ENCODE results near the gene CD300LB.
"Not testable (repeated sequence)": the region's sequence is repeated elsewhere in the genome, so short reads cannot be mapped to it uniquely, and the experiment has no call there.

CD300LB gene

DNA sequence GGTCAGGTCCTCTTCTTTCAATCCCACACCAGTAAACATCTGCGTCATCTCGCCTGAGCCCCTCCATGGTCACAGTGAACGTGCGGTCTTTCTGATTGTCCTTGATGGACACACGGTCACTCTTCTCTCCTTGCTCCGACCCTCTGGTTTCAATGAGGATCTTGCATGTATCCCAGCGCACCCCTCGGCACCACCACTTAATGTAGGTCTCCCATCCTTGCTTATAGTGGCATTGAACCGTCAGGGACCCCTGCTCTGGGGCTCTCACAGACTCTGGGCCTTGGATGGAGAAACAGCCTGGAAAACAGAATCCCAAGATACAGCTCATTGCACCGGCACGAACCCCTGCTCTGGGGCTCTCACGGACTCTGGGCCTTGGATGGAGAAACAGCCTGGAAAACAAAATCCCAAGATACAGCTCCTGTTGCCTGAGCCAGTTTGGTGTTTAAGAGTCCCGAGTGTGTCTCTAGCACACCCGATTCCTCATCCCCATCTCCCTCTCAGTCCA lies 5.4 kb downstream of the CD300LB start:
- no peak for DNase-seq

DNA sequence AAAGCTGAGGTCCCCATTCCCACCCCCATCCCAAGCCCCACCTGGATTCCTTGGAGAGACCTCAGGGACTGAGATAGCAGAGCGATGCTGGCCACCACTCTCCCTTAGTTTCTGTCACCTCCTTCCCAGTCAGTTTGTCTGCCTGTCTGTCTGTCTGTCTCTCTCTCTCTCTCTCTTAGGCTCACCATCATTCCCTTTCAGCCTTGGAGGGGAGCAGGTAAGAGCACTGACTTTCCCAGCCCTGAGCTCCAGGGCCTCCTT lies 5.9 kb downstream of the CD300LB start:
- DNase-seq = no peak

DNA sequence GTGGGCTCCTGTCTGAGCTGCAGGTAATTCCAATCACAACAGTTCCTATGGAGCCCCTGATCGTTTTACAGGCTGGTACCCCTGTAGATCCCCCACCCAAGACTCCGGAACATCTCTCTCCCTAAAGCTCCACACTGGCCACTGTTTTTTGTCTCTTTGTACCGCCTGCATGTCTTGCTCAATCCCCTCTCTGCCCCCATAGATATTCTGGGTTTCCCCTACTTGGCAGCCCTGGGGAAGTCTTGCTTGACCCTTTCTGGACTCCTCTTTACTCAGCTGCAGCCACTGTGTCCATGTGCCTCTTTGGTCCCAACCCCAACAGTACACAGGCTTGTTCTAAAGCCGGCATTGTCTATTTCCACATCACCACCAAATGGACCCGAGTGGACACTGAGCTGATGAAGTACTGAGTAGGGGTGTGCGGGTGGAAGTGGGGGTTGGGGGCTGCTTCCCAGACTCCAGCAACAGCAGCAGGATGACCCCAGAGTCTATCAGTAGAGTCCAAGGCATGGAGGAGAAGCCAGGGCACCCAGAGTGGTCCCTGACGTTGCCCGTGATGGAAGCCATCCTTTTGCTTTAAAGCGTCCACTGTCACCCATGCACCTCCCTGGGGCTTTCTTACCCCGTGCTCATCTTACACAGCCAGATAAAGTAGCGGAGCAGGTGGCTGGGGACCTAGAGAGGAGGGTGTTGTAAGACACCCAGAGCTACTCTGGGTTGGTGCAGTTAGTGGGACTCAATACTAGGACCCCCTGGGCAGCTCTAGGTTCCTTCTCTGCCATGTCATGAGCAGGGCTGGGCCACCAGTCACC lies 6.4 kb downstream of the CD300LB start:
- DNase-seq = no peak

DNA sequence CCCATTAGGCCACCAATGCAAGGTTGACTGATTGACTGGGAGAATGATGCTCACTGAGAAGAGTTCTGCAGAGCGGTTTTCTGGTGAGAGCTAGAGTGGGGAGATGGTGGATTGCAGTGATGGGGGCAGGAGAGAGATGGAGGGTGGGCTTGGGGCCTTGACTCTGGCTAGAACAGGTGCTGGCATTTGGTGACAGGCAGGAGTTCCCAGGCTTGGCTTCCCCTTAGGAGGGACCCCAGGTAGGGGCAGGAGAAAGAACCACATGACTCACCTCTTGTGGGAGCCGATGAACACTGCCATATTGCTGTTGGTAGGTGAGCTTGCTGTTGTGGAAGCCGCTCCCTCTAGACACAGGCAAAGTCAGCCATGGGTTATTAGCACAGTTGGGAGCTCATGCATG lies 8.0 kb downstream of the CD300LB start:
- no peak for DNase-seq

DNA sequence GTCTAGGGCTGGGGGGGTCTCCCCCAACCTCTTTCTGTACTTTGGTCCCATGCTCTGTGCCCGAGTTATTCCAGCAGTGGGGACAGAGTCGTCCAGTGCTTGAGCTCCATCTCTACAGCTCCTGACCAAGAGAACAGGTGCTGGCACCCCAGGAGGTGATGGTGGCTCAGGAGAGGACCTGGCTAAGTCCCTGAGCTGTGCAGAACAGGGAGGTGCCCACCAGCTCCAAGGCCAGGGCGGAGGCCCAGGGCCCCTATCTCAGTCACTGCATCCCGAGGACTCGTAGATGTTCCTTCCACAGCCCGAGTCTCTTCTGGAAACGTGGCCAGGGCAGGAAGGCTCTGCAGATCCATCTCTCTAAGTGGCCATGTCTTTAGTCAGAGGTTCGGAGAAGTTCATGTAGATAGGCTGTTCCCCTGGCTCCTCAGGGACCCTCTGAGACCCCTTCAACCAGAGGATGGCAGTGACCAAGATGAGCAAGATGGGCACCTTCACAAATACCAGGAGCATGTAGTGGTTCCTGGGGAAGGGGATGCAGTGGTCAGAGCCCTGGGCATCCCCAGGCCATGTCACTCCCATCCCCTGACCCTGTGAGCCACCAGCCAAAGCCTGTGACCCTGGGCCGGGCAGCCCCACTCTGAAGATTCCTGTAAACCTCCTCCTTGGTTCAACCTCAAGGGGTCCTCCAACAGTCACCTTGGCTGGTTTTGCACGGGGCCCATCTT lies 8.7 kb downstream of the CD300LB start:
- no peak for DNase-seq

DNA sequence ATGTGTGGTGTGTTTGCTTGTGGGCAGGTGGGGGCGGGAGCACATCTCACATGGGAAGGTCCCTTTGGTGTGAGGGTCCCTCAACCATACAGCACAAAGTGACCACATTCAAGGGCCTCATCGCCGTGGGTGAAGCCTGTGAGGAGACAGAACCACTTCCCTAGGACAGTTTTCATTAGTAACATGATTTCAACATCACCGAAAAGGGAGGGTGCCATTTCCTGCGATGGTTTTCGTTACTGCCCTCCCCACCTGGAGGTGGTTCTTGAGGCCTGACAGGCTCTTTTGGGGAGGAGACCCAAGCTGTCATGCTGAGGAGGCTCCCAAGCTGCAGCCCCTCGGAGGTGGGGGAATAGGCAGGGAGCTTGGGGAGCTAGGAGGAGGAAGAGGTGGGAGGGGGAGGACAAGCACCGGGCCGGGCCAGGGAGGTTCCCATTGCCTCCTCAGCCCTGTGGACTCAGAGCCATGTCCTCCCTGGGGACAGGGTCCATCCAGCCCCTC lies 9.5 kb downstream of the CD300LB start:
- DNase-seq = peak in 1 of 51 donors; percentile 9

DNA sequence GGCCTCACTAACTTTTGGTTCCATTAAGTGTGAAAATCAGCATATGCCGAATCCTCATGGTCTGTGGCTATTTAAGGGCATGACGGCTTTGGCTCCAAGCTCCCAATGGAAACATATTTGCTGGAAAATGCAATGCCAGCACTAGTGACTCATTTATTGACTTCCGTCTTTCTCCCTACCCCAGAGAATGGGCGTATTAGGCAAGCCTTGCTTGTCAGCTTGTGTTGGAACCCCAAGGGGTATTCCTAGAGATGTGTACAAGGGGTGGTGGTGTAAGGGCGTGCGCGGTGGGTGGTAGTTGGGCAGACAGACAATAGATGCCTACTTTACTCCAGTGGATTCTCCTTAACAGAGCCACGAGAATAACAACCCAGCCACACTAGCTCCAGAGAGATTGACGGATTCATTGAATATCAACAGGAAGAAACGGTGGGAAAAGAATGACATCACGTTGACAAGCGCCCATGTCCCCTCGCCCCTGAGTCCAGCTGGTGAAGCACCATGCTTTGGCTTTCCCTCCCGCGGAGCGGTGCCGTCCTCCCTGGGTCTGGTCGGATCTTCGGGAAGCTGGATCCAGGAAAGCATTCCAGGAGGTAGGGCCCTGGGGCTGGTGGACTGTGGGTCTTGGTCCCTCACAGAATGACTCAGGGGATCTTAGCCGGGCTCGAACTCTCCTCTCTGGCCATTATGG lies 10.3 kb downstream of the CD300LB start:
- DNase-seq = no peak

DNA sequence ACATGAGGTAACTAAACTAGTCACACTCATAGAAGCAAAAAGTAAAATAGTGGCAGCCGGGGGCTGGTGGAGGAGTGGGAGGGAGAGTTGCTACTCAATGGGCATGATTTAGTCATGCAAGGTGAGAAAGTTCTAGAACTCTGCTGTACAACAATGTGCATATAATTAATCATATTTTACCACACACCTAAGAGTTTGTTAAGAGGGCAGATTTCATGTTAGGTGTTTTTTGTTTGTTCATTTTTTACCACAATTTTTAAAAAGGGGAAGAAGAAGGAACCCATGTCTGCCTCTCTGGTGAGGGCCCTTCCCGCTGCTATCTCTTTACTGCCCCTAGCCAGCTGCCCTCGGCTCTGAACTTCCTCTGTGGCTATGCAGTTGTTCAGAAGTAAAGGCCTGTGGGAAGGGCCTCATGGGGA lies 11.2 kb downstream of the CD300LB start:
- no peak for DNase-seq

DNA sequence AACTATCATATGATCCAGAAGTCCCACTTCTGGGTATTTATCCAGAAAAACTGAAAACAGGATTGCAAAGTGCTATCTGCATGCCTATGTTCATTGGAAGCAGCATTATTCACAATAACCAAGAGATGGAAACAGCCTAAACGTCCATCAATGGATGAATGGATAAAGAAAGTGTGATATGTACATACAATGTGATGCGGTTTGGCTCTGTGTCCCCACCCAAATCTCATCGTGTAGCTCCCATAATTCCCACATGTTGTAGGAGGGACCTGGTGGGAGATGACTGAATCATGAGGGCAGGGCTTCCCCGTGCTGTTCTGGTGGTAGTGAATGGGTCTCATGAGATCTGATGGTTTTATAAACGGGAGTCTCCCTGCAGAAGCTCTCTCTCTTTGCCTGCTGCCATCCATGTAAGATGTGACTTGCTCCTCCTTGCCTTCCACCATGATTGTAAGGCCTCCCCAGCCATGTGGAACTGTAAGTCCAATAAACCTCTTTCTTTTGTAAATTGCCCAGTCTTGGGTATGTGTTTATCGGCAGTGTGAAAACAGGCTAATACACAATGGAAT lies 12.8 kb downstream of the CD300LB start:
- DNase-seq = not testable (repeated sequence)

DNA sequence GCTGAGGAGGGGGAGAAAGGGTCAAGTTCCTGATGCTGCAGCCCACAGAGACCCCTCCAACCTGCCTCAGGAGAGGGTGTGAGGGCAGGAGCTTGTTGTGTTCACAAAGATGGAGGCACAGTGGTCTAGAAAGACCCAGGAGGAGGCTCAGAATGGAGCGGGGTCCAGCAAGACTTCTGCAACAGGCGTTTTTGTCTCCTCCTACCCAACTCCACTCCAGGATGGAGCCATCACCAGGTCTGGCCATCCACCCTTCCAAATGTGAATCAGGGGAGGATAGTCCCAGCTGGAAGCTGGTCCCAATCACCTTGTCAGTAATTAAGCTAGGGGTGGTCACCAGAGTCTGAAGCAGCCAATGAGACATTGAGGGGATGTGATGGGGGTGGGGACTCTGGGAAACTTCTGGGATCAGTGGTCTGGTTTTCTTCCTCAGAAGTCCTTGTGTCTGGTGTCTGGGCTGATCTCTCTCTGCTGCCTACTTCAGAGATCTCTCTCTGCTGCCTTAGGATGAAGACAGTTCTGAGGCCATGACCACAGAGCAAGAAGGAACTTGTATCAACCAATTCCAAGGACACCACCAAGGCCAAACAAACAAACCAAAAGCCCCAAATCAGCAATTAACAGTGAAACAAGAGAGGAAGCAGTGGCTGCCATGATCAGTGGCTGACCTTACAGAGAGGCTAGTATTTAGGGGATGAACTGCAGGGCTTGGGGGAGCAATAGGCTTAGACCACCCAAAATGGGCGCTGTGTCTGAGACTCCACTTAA lies 14.5 kb downstream of the CD300LB start:
- no peak for DNase-seq

DNA sequence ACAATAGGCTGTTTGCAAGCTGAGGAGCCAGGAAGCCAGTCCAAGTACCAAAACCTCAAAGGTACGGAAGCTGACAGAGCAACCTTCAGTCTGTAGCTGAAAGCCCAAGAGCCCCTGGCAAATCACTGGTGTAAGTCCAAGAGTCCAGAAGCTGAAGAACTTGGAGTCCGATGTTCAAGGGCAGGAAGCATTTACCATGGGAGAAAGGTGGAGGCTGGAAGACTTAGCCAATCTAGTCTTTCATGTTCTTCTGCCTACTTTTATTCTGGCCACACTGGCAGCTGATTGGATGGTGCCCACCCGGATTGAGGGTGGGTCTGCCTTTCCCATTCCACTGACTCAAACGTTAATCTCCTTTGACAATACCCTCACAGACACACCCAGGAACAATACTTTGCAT lies 15.3 kb downstream of the CD300LB start:
- no peak for DNase-seq

DNA sequence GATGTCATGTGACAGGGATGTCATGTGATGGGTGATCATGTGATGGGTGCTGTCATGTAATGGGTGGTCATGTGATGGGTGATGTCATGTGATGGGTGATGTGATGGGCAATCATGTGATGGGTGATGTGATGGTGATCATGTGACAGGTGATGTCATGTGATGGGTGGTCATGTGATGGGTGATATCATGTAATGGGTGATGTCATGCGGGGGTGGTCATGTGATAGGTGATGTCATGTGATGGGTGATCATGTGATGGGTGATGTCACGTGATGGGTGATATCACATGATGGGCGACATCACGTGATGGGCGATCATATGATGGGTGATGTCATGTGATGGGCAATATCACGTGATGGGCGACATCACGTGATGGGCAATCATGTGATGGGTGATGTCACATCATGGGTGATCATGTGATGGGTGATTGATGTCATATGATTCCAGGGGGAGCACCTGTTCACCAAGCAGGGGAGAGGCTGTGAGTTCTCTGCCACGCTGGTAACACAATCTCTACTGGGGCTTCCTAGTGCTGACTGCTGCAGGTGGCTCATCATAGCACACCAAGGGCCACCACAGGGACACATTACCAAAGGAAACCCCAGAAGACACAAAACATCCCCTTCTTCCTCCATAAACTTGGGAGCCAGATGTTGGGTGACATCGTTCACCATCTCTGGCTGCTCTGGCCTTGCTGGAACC lies 16.5 kb downstream of the CD300LB start:
- peak in 2 of 51 donors; percentile 26 to 65 for DNase-seq

DNA sequence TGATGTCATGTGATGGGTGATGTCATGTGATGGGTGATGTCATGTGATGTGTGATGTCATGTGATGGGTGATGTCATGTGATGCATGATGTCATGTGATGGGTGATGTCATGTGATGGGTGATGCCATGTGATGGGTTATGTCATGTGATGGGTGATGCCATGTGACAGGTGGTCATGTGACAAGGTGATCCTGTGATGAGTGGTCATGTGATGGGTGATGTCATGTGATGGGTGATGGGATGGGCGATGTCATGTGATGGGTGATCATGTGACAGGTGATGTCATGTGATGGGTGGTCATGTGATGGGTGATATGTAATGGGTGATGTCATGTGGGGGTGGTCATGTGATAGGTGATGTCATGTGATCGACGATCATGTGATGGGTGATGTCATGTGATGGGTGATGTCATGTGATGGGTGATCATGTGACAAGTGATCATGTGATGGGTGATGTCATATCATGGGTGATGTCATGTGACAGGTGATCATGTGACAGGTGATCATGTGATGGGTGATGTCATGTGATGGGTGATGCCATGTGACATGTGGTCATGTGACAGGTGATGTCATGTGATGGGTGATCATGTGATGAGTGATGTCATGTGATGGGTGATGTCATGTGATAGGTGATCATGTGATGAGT lies 17.2 kb downstream of the CD300LB start:
- DNase-seq = peak in 2 of 51 donors; percentile 32 to 70

DNA sequence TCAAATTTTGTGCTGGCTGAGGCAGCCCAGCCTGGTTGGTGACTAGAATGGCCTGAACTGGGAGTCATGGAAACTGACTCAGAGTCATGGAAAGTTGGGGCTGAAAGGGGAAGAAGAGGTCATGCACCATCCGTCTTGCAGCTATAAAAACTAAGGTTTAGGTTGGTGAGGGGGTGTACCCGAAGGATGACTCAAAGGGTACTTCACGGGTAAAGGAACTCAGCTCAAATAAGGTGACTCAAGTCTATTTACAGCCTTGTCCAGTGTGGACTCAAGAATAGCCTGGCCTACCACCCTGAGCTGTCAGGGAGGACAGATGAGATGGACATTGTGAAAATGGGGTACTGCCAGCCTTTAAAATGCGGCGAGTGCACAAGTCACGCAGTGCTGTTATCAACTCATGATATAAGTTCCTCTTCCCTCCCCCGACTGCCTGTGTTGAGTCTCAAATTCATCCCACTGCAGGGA lies 18.6 kb downstream of the CD300LB start:
- DNase-seq = no peak

DNA sequence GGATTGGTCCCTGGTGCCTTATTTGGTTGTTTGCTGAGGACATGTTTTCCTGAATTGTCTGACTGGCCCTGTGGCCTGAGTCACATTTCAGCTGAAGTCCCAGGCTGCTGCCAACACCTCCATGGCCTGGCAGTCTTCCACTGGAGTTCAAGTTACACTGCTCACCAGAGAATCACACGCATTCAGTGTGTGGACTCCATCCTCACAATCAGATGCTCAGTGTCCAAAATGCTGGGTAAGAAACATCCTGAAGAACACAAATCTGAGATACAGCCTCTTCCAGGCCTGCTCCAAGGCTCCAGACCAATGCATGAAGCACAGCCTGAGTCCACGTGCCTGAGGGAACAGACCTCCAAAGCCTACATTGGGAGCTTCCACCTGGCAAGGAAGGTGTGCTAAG lies 19.2 kb downstream of the CD300LB start:
- no peak for DNase-seq

DNA sequence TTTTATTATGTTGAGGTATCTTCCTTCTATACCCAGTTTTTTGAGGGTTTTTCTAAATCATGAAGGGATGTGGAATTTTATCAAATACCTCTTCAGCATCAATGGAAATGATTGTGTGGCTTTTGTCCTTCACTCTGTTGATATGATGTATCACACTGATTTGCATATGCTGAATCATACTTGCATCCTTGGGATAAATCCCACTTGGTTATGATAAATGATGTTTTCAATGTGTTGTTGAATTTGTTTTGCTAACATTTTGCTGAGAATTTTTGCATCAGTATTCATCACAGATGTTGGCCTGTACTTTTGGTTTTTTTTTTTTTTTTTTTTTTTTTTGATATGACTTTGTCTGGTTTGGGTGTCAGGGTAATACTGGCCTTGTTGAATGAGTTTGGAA lies 23.1 kb downstream of the CD300LB start:
- no peak for DNase-seq

DNA sequence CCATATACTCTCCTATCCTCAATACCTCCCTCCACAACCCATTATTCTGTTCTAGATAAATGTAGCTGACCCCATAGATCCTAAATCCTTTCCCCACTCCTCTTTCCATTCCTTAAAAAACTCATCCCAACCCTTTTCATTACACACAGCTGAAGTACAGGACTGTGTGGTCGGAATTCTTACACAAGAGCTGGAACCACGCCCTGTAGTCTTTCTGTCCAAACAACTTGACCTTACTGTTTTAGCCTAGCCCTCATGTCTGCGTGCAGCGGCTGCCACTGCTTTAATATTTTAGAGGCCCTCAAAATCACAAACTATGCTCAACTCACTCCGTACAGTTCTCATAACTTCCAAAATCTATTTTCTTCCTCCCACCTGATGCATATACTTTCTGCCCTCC lies 27.3 kb downstream of the CD300LB start:
- not testable (repeated sequence) for DNase-seq

DNA sequence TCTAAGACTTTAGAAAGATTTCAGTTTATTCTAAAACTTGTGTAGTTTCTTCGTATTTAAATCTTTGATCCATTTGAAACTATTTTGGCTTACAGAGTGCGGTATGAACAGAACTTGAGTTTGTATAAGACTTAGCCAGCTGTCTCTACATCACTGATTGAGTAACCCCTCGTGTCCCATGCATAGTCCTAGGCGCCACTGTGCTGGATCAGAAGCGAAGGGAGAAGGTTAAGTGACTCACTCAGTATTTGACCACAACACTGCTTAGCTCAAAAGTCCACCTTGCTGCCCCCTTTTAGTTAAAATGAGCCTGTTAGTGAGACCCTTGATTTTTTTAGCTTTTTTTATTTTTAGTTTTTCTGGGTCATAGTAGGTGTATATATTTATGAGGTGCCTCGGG lies 28.4 kb downstream of the CD300LB start:
- DNase-seq = no peak

DNA sequence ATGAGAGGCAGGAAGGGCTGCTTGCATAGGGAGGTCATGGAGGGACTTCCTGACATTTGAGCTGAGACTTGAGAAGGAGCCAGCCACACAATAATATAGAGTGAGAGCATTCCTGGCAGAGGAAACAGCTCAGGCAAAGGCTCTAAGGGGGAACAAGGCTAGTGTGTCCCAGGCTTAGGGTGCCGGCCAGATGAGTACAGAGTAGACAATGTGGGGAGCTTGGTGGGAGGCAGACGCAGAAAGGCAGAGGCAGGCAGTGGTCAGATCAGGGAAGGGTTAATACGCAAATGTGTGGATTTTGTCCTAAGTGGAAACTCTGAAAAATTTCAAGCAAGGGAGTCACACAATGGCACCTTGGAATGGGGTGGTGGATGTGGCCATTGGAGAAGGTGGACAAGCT lies 31.3 kb downstream of the CD300LB start:
- DNase-seq = no peak

DNA sequence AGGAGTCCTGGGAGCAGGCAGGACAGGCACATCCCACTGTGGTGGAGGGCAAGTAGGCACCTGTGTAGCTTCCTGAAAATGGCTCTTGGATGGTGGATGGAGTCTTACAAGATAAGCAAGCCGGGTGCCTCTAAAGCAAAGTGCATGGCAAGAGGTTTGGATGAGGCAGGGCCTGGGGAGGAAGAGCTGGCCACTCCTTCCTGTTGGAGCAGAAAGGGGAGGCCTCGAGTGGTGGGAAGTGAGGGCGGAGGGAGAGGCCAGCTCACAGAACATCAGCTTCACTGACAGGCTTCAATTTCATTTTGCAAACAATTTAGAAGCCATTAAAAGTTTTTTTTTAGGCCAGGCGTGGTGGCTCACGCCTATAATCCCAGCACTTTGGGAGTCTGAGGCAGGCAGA lies 33.8 kb downstream of the CD300LB start:
- DNase-seq = no peak

Data from hypothalamus (tissue), 51 donors.